ENCODE measurements around the gene ABLIM1.

- no peak for TF ChIP-seq CTCF (IDR thresholded peaks at IDR 0.05 in 4 of 5, conservative IDR thresholded peaks at IDR 0.05 in 1 of 5)
- no peak for TF ChIP-seq POLR2A (IDR thresholded peaks at IDR 0.05)
Measured at GRCh38 chr10:114665873-114666272, 7.8 kb upstream of the ABLIM1 start.
